Measurements from ENCODE around the gene ASXL3.

Gene ASXL3

DNA sequence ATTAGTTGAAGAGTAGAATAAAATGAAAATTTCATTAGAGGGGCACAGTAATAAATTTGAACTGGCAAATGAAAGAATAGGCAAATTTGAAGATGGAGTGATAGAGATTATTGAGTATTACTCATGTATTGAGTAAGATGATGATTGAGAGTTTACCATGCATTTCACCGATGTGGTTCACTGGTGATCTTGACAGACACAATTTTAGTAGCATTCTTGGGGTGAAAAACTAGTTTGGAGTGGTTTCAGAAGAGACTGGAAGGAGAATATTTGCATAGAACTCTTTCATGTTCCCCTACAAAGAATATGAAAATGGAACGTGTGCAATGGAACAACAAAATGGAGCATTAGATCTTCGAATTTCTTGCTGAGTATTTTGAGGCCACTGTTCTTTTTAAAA lies 121.4 kb downstream of the ASXL3 start:
- H3K27ac ChIP-seq (ENCODE audit: low read length), result no peak overlapping the region
- no peak overlapping the region for H3K4me3 ChIP-seq (ENCODE audit: low read length)
- no peak overlapping the region for H3K9ac ChIP-seq (ENCODE audit: low read depth, low read length)
- H3K36me3 ChIP-seq (ENCODE audit: insufficient read depth, low read depth, low read length), result no peaks in the 10 kb centered on the region
- H3K9me3 ChIP-seq (ENCODE audit: insufficient read depth, low read depth, low read length), result no peaks in the 10 kb centered on the region
- no peaks in the 10 kb centered on the region for H3K27me3 ChIP-seq (ENCODE audit: insufficient read depth, low read length)
- no peaks in the 10 kb centered on the region for H3K4me1 ChIP-seq (ENCODE audit: insufficient read depth, low read length)

DNA sequence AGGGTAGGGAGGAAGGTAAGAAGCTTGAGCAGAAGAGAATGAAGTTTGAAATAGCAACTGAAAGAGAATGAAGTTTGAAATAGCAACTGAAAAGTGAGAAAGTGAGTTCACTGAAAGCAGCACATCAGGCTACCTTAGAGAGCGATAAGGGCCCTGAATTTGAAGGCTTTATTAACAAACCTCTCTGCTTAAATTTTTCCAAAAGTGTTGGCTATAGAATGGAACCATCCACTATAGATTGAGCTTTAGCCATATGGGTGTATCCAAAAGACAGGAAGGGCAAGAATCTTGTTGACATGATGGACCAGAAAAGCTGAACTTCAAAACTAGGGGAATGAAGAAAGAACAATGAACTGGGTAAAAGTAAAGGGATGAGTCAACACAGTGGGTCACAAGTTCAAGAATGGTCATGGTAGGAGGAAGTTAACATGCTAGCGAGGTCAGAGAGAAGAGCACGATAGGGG lies 122.5 kb downstream of the ASXL3 start:
- no peak overlapping the region for H3K9ac ChIP-seq (ENCODE audit: low read depth, low read length)
- no peaks in the 10 kb centered on the region for H3K4me1 ChIP-seq (ENCODE audit: insufficient read depth, low read length)
- H3K36me3 ChIP-seq (ENCODE audit: insufficient read depth, low read depth, low read length), result no peaks in the 10 kb centered on the region
- no peak overlapping the region for H3K4me3 ChIP-seq (ENCODE audit: low read length)
- H3K27ac ChIP-seq (ENCODE audit: low read length), result no peak overlapping the region
- H3K9me3 ChIP-seq (ENCODE audit: insufficient read depth, low read depth, low read length), result no peaks in the 10 kb centered on the region
- H3K27me3 ChIP-seq (ENCODE audit: insufficient read depth, low read length), result no peaks in the 10 kb centered on the region

DNA sequence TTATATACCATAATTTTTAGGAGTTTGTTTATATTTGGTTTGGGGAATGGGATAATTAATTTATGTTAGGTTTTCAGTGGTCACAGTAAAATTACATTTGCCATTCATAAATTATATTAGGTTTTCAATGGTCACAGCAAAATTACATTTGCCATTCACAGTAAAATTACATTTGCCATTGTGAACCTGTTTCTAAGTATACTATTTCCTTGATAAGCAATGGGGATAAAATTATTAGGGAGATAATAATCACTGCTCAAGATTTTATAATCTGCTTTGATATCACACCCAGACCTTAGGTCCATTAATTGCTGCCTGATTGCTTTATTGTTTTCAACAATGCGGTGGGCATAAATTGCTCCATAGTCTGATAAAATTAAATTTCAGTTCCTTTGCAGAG lies 124.6 kb downstream of the ASXL3 start:
- Histone ChIP-seq H3K4me1 (ENCODE audit: insufficient read depth, low read length) (no peaks in the 10 kb centered on the region), H3K36me3 (ENCODE audit: insufficient read depth, low read depth, low read length) (no peaks in the 10 kb centered on the region), H3K4me3 (ENCODE audit: low read length) (no peak overlapping the region), H3K27ac (ENCODE audit: low read length) (no peak overlapping the region), H3K27me3 (ENCODE audit: insufficient read depth, low read length) (no peaks in the 10 kb centered on the region), H3K9ac (ENCODE audit: low read depth, low read length) (no peak overlapping the region), H3K9me3 (ENCODE audit: insufficient read depth, low read depth, low read length) (no peaks in the 10 kb centered on the region)

DNA sequence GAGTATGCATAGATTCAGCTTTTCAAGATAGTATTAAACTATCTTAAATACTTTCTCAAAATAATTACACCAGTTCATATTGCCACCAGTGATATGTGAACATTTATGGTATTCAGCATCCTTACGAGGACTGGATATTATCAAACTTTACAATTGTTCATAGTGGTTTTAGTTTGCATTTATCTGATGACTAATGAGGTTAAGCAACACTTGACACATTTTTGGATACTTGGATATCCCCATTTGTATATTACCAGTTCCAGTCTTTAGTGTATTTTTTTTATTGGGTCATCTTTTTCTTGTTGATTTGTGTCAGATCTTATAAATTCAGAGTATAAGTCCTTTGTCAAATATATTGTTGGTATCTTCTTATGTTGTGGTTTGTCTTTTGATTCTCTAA lies 128.4 kb downstream of the ASXL3 start:
- Histone ChIP-seq H3K27ac (ENCODE audit: low read length) (no peak overlapping the region), H3K4me3 (ENCODE audit: low read length) (no peak overlapping the region), H3K27me3 (ENCODE audit: insufficient read depth, low read length) (no peaks in the 10 kb centered on the region), H3K4me1 (ENCODE audit: insufficient read depth, low read length) (no peaks in the 10 kb centered on the region), H3K36me3 (ENCODE audit: insufficient read depth, low read depth, low read length) (no peaks in the 10 kb centered on the region), H3K9me3 (ENCODE audit: insufficient read depth, low read depth, low read length) (no peaks in the 10 kb centered on the region), H3K9ac (ENCODE audit: low read depth, low read length) (no peak overlapping the region)

DNA sequence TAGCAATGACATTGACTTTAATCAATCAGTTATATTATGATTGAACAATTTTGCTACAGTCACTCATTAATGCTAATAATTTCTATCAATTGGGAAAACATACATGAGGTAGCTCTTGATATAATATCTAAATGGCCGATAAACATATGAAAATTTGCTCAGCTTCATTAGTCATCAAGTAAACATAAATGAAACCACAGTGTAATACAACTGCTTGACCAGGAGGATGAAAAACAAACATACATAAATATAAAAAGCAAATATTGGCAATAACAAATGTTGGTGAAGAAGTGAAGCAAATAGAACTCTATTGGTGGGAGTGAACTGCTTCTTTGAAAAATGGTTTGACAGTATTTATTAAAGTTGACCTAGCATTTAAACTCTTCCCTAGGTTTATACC lies 130.9 kb downstream of the ASXL3 start:
- Histone ChIP-seq H3K9ac (ENCODE audit: low read depth, low read length) (no peak overlapping the region), H3K9me3 (ENCODE audit: insufficient read depth, low read depth, low read length) (no peaks in the 10 kb centered on the region), H3K36me3 (ENCODE audit: insufficient read depth, low read depth, low read length) (no peaks in the 10 kb centered on the region), H3K27me3 (ENCODE audit: insufficient read depth, low read length) (no peaks in the 10 kb centered on the region), H3K4me3 (ENCODE audit: low read length) (no peak overlapping the region), H3K4me1 (ENCODE audit: insufficient read depth, low read length) (no peaks in the 10 kb centered on the region), H3K27ac (ENCODE audit: low read length) (no peak overlapping the region)

DNA sequence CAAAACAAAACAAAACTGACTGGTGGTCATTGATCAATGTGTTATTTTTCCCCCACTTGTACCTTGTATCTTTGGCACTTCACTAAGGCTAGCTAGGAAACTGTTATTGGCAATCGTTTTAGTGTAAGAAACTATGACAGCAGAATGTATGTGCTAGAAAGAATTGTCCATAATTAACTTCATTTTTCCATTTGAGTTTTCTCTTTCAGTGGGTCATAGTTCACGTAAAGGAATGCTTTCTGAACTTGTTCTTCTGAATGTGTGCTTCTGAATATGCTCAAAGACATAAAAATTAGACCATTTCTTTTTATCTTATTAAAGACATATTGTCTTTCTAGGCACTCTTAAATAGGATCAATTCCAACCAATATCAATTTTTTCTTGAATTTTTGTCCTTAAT lies 132.2 kb downstream of the ASXL3 start:
- Histone ChIP-seq H3K9me3 (ENCODE audit: insufficient read depth, low read depth, low read length) (no peaks in the 10 kb centered on the region), H3K27me3 (ENCODE audit: insufficient read depth, low read length) (no peaks in the 10 kb centered on the region), H3K36me3 (ENCODE audit: insufficient read depth, low read depth, low read length) (no peaks in the 10 kb centered on the region), H3K27ac (ENCODE audit: low read length) (no peak overlapping the region), H3K9ac (ENCODE audit: low read depth, low read length) (no peak overlapping the region), H3K4me3 (ENCODE audit: low read length) (no peak overlapping the region), H3K4me1 (ENCODE audit: insufficient read depth, low read length) (no peaks in the 10 kb centered on the region)

DNA sequence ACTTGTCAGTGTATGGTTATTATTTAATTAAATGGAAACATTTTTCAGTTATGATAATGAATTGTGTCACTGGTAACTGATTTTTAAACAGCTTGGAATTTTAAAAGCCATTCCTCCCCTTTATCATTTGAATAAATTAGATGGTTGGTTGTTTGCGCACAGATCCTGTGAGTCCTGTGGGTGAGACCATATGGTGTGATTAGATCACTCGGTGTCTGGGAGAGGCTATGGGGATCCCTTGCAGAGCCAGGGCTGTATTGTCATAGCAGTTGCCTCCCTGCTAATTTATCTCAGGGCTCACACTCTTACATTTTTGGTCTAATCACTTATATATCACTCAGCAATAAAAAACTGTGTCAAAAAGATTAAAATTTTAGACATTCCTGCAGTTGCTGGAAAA lies 133.5 kb downstream of the ASXL3 start:
- no peaks in the 10 kb centered on the region for H3K9me3 ChIP-seq (ENCODE audit: insufficient read depth, low read depth, low read length)

DNA sequence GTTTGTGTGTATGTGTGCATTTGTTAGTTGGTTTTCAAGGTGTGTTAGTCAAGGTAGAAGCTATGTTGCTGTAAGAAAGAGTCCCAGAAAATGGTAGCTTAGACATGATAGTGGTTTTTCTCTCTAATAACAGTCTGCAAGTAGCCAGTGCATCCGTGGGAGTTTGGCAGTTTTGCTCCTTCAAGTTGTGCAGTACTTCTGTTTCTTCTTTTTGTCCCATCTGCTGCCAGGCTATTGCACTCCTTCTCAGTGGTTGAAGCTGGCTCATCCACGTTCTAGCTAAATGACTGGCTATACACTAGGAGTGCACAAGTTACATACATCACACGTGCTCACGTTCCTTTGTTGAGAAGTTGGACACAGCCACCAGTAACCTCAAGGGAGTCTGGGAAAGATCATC lies 134.7 kb downstream of the ASXL3 start:
- Histone ChIP-seq H3K4me3 (ENCODE audit: low read length) (no peak overlapping the region), H3K36me3 (ENCODE audit: insufficient read depth, low read depth, low read length) (no peaks in the 10 kb centered on the region), H3K4me1 (ENCODE audit: insufficient read depth, low read length) (0 out of 2 replicates have a peak, but pooled peaks cover 3% of the 10 kb centered on the region), H3K9me3 (ENCODE audit: insufficient read depth, low read depth, low read length) (no peaks in the 10 kb centered on the region), H3K27ac (ENCODE audit: low read length) (no peak overlapping the region), H3K9ac (ENCODE audit: low read depth, low read length) (no peak overlapping the region), H3K27me3 (ENCODE audit: insufficient read depth, low read length) (no peaks in the 10 kb centered on the region)

More for the DNA sequence above, 133.5 kb downstream of the ASXL3 start:
- H3K27me3 ChIP-seq (ENCODE audit: insufficient read depth, low read length), result no peaks in the 10 kb centered on the region
- 0 out of 2 replicates have a peak, but pooled peaks cover 3% of the 10 kb centered on the region for H3K4me1 ChIP-seq (ENCODE audit: insufficient read depth, low read length)
- H3K36me3 ChIP-seq (ENCODE audit: insufficient read depth, low read depth, low read length), result no peaks in the 10 kb centered on the region
- no peak overlapping the region for H3K9ac ChIP-seq (ENCODE audit: low read depth, low read length)
- H3K27ac ChIP-seq (ENCODE audit: low read length), result no peak overlapping the region
- H3K4me3 ChIP-seq (ENCODE audit: low read length), result no peak overlapping the region

DNA sequence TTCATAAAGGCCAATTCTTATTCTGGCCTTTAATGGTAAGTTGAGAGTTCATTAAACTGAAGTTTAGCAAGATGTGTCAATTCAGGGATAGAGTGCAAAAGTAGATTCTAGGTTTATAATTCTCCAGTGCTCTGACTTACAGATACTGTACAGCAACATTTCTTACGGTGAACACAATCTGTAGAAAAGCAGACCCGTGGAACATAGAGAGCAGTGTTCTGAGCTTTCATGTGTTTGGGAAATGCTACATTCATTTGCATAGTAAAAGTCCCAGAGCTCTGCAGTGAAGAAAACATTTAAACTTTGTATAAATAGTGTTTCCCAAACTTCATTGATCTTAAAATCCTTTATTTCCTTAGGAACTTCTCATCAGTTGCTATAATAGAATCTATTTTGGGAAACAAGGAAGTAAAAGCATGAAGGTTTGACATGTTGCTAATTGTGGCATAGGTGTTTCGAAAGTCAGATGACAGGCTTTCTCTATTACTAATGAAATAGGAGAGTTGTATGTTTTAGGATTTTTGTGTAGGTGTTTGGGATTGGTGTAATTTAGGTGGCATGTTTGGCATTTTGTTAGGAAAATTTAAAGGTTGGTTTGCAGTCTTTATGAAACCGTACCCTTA lies 138.2 kb downstream of the ASXL3 start:
- Histone ChIP-seq H3K27ac (ENCODE audit: low read length) (no peak overlapping the region), H3K27me3 (ENCODE audit: insufficient read depth, low read length) (no peaks in the 10 kb centered on the region), H3K4me3 (ENCODE audit: low read length) (no peak overlapping the region), H3K4me1 (ENCODE audit: insufficient read depth, low read length) (0 out of 2 replicates have a peak, but pooled peaks cover 3% of the 10 kb centered on the region), H3K36me3 (ENCODE audit: insufficient read depth, low read depth, low read length) (no peaks in the 10 kb centered on the region), H3K9ac (ENCODE audit: low read depth, low read length) (no peak overlapping the region), H3K9me3 (ENCODE audit: insufficient read depth, low read depth, low read length) (no peaks in the 10 kb centered on the region)

DNA sequence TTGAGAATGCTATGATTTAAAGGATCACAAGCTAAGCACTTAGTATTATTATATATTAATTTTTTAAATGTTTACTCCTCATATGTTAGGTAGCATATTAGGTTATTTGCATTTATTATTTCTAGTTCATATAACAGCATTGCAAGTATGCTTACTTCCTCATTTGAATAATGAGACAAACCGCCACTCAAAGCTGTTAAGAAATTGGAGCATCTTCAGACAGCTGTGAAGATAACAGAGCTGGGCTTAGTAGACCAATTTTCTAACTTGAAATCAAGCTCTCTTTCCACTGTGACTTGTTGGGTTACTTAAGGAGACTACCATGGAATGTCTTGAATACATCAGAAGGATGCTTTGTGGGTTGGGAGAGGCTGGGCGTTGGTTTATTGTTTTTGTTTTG lies 139.3 kb downstream of the ASXL3 start:
- Histone ChIP-seq H3K9me3 (ENCODE audit: insufficient read depth, low read depth, low read length) (no peaks in the 10 kb centered on the region), H3K27ac (ENCODE audit: low read length) (no peak overlapping the region), H3K27me3 (ENCODE audit: insufficient read depth, low read length) (no peaks in the 10 kb centered on the region), H3K4me1 (ENCODE audit: insufficient read depth, low read length) (0 out of 2 replicates have a peak, but pooled peaks cover 3% of the 10 kb centered on the region), H3K36me3 (ENCODE audit: insufficient read depth, low read depth, low read length) (no peaks in the 10 kb centered on the region), H3K4me3 (ENCODE audit: low read length) (no peak overlapping the region), H3K9ac (ENCODE audit: low read depth, low read length) (no peak overlapping the region)

DNA sequence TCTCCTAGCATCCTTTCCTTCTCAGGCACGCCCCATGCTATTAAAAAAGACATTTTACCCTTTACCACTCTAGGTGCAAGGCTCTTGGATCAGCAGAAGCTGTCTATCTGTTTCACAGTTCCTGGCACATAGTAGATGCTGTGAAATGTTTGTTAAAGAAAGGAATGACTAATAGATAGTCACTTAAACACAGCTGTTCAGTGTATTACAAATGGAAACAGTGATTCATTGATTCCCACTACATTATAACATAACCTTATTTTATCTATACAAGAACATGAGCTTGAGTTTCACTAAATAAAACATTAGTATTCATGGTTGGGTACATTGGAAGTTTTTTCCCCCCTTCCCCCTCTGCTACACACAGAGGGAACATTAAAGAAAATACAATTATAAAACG lies 142.1 kb downstream of the ASXL3 start:
- no peaks in the 10 kb centered on the region for H3K9me3 ChIP-seq (ENCODE audit: insufficient read depth, low read depth, low read length)
- H3K9ac ChIP-seq (ENCODE audit: low read depth, low read length), result no peak overlapping the region
- no peak overlapping the region for H3K27ac ChIP-seq (ENCODE audit: low read length)
- no peaks in the 10 kb centered on the region for H3K27me3 ChIP-seq (ENCODE audit: insufficient read depth, low read length)
- 0 out of 2 replicates have a peak, but pooled peaks cover 3% of the 10 kb centered on the region for H3K4me1 ChIP-seq (ENCODE audit: insufficient read depth, low read length)
- H3K4me3 ChIP-seq (ENCODE audit: low read length), result no peak overlapping the region
- H3K36me3 ChIP-seq (ENCODE audit: insufficient read depth, low read depth, low read length), result no peaks in the 10 kb centered on the region

DNA sequence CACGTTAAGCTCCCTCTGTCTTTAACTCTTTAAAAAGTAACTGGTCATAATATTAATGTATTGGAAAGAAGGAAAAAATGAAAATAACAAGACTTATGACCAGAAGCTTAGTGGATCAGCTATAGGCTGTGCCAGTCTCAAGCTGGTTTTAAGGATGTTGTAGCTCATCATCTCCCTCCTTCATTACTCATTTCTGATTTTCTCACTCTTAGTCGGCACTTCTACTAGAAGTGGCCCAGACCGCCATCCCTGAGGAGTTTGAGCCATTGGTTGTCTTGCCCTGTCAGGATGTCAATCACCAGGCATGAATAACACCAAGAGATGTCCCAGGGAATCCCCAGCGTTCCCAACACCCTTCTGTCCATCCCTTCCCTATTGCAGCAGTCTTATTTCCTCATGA lies 151.5 kb downstream of the ASXL3 start:
- 0 out of 2 replicates have a peak, but pooled peaks cover 4% of the 10 kb centered on the region for H3K4me1 ChIP-seq (ENCODE audit: insufficient read depth, low read length)
- no peaks in the 10 kb centered on the region for H3K36me3 ChIP-seq (ENCODE audit: insufficient read depth, low read depth, low read length)
- H3K27me3 ChIP-seq (ENCODE audit: insufficient read depth, low read length), result no peaks in the 10 kb centered on the region
- H3K4me3 ChIP-seq (ENCODE audit: low read length), result no peak overlapping the region
- no peak overlapping the region for H3K27ac ChIP-seq (ENCODE audit: low read length)
- H3K9ac ChIP-seq (ENCODE audit: low read depth, low read length), result no peak overlapping the region
- no peaks in the 10 kb centered on the region for H3K9me3 ChIP-seq (ENCODE audit: insufficient read depth, low read depth, low read length)

All from iPS-20b (cell line).